Superior temporal gyrus (tissue), 1 donor: ENCODE results near the gene MEN1.
"Not testable (repeated sequence)": the region's sequence is repeated elsewhere in the genome, so short reads cannot be mapped to it uniquely, and the experiment has no call there.

ENCODE experiments used
- DNase-seq: peaks from one replicate; pipeline ENCODE4 v3.0.0-alpha.2; 2016; ENCODE audit errors: extremely low spot score

The MEN1 gene

GRCh38 chr11:64833198-64833502 lies 22.8 kb upstream of the MEN1 start:
- DNase-seq, result no peak

GRCh38 chr11:64832467-64833197 lies 22.3 kb upstream of the MEN1 start:
- no peak for DNase-seq

- DNase-seq, result no peak
These were observed 21.1 kb upstream of the MEN1 start for GRCh38 chr11:64831411-64831891.

GRCh38 chr11:64829536-64830251 lies 19.3 kb upstream of the MEN1 start:
- no peak for DNase-seq

- DNase-seq, result no peak
These were observed 17.1 kb upstream of the MEN1 start for GRCh38 chr11:64827451-64827839.

- no peak for DNase-seq
These were observed 16.5 kb upstream of the MEN1 start for GRCh38 chr11:64826578-64827450.

GRCh38 chr11:64826062-64826461 lies 15.7 kb upstream of the MEN1 start:
- no peak for DNase-seq

GRCh38 chr11:64823568-64824119 lies 13.3 kb upstream of the MEN1 start:
- DNase-seq, result no peak

GRCh38 chr11:64817476-64817875 lies 7.1 kb upstream of the MEN1 start:
- DNase-seq, result no peak

- not testable (repeated sequence) for DNase-seq
These were observed 5.1 kb upstream of the MEN1 start for GRCh38 chr11:64815433-64815832.

GRCh38 chr11:64814712-64815187 lies 4.4 kb upstream of the MEN1 start:
- no peak for DNase-seq

- no peak for DNase-seq
These were observed 3.5 kb upstream of the MEN1 start for GRCh38 chr11:64813826-64814225.

GRCh38 chr11:64810891-64811272 lies 531 bp upstream of the MEN1 start:
- DNase-seq, result no peak

- DNase-seq, result no peak
These were observed 540 bp downstream of the MEN1 start for GRCh38 chr11:64809781-64810241.

- DNase-seq, result no peak
These were observed 4.9 kb downstream of the MEN1 start for GRCh38 chr11:64805481-64805880.

- DNase-seq, result no peak
These were observed 5.8 kb downstream of the MEN1 start for GRCh38 chr11:64804346-64805210.

GRCh38 chr11:64803846-64804345 lies 6.5 kb downstream of the MEN1 start:
- no peak for DNase-seq

GRCh38 chr11:64803158-64803845 lies 7.0 kb downstream of the MEN1 start, which contains the start of gene MAP4K2:
Gene MAP4K2, minus strand, starts transcription at chr11:64803214. Its CDS starts 65 bp downstream, at chr11:64803149.
- peak; percentile 82 for DNase-seq

- no peak for DNase-seq
These were observed 7.8 kb downstream of the MEN1 start for GRCh38 chr11:64802370-64803157.
